Activated CD4-positive, CD25-positive, alpha-beta regulatory T cell treated with anti-CD3 and anti-CD28 coated beads, Interleukin-2, amount 50 U/mL, for 16 hours (primary cell): ENCODE measurements around the gene GSK3B.

Source experiments
- DNase-seq: peaks from one replicate; pipeline ENCODE4 v3.0.0-alpha.2; 2020; ENCODE audit warnings: low read depth, low spot score

GSK3B gene

GRCh38 chr3:120093911-120094775 is at the start of gene GSK3B:
TSS of gene GSK3B (minus strand) at chr3:120094447. CDS start at chr3:120093434, 1,013 bp downstream.
- DNase-seq = peak; percentile 99

DNA sequence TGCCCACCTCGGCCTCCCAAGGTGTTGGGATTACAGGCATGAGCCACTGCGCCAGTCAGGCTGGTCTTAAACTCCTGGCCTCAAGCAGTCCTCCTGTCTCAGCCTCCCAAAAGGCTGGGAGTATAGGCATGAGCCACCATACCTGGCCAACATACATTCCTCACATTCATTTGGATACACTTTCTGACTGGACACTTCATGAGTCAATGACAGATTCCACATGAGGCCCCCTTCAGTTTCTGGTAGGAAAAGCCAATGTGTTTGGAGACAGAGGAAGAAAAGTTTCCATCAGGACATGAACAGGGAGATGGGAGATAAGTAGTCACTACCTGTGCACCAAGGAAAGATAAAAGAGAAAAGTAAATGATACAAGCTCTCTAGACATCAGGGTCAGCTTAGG is 49.4 kb upstream of the GSK3B start:
- DNase-seq = no peak

- DNase-seq = no peak
These were observed 48.0 kb upstream of the GSK3B start for GRCh38 chr3:120142236-120142635.

- no peak for DNase-seq
These were observed 46.0 kb upstream of the GSK3B start for GRCh38 chr3:120140098-120140742.

DNA sequence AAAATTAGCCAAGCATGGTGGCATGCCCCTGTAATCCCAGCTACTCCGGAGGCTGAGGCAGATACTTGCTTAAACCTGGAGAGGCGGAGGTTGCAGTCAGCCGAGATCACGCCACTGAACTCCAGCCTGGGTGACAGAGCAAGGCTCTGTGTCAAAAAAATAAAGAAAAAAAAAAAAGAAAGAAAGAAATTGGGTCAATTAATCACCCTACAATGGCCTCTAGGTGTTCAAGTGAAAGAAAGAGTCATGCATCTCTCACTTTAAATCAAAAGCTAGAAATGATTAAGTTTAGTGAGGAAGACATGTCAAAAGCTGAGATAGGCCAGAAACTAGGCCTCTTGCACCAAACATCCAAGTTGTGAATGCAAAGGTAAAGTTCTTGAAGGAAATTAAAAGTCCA is 44.9 kb upstream of the GSK3B start:
- DNase-seq = no peak

DNA sequence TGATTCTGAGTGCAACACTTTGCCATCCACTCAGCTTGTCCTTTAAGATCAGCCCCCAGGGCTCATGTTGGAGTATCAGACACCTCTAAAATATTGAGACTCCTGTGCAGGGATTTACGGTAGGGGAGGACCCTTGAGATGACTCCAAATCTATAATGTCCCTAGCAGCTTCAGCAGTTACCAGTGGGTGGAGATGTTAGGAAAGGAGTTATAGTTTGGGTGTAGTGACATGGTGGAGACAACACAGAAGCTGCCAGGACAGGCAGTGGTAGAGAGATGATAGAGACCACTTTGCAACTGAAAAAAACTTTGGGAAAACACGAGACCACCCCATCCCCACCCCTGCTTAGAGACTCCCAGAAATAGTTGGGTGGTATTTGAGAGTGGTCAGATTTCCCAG is 43.3 kb upstream of the GSK3B start:
- DNase-seq = no peak

GRCh38 chr3:120130656-120131055 is 36.4 kb upstream of the GSK3B start:
- DNase-seq = no peak

- no peak for DNase-seq
These were observed 35.7 kb upstream of the GSK3B start for GRCh38 chr3:120129718-120130513.

DNA sequence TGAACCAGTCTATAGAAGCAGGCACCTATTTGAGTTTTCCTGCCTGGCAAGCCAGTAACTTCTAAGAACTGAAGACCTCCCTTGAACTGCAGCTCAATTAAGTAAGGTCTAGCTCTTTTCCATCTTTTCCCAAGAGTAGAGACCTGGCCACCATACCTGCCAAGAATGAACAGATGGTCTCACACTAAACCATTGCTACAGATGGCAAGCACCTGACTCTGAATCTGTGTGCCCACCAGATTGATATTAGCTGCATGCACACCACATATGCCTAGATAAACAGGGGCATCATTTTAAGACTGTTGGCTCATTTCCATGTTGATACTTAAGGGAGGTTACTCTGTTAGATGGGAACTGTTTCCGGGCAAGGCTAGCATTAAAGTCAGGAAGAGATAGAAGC is 34.8 kb upstream of the GSK3B start:
- no peak for DNase-seq

GRCh38 chr3:120125992-120126391 is 31.7 kb upstream of the GSK3B start:
- no peak for DNase-seq

- no peak for DNase-seq
These were observed 25.7 kb upstream of the GSK3B start for GRCh38 chr3:120119846-120120510.

GRCh38 chr3:120114981-120115380 is 20.7 kb upstream of the GSK3B start:
- no peak for DNase-seq

DNA sequence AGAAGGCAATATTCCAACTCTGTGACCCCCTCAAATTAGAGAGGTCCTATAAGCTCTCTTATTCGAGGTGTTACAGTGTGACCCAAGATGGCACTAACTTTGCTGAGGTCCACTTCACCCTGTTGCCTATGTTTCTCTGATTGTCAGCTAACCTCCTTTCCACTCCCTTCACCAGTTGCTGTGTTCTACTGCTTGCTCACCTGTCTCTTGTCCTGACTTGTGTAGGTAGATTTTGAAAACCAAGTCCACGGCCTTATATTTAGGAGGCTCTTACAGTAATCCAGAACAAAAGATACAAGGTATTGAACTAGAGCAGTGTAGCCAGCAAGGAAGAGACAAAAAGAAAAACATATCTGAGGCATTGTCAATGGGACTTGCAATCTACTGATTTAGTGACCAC is 20.1 kb upstream of the GSK3B start:
- DNase-seq = no peak

- DNase-seq = no peak
These were observed 19.2 kb upstream of the GSK3B start for GRCh38 chr3:120113128-120114116.

GRCh38 chr3:120111898-120112297 is 17.7 kb upstream of the GSK3B start:
- no peak for DNase-seq

GRCh38 chr3:120103276-120103675 is 9.0 kb upstream of the GSK3B start:
- DNase-seq = no peak

DNA sequence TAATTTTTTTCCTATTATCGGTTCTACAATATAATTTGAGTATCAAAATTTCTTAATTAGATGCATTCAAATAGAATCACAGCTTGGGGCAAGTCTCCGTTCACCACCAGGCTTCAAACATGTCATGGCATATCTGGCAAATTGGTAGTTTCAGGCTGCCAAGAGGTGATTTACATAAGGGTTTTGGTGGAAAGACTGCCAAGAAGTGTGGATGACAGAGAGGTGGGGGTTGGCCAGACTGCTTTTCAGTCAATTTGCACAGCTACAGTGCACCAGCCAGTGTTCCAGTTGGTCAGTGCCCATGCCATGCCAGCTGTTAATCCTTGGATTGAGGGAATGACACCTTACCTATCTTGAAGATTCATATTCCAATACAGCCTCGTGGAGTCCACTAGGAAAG is 8.4 kb upstream of the GSK3B start:
- DNase-seq = no peak

DNA sequence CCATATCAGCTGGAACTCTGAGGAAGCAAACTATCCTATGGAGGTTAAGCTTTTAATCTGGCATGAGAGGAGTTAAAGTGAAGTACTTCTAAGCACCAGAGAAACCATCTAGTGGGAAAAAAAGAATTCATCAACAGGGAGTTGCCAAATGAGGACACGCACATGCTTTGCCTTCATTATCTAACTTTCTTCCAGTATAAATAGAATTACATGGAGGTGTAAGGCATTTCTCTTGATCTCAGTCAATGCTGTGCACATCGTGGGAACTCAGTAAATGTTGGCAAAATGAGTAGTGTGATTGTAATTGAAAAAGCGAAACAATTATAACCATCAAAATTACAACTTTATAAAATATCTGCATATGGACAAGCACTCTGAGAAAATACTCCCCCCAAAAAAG is 8.0 kb upstream of the GSK3B start:
- no peak for DNase-seq

- no peak for DNase-seq
These were observed 7.4 kb upstream of the GSK3B start for GRCh38 chr3:120101624-120102023.

DNA sequence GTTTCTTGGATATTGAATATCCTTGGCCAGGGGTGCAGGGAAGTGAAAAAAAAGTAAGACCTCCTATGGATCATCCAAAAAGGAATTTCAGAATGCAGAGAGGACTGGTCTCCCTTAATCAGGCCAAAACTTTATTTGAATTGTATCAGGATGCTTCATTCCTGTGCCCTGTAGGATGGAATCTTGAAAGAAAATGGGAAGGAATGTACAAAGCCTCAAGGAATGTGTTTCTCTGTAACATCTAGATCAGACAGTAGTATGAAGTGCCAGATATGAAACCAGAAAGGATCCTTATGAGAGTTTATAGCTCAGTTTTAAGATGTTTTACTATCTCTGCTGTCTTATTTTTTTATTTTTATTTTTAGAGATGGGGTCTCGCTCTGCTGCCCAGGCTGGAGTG is 6.5 kb upstream of the GSK3B start:
- no peak for DNase-seq

DNA sequence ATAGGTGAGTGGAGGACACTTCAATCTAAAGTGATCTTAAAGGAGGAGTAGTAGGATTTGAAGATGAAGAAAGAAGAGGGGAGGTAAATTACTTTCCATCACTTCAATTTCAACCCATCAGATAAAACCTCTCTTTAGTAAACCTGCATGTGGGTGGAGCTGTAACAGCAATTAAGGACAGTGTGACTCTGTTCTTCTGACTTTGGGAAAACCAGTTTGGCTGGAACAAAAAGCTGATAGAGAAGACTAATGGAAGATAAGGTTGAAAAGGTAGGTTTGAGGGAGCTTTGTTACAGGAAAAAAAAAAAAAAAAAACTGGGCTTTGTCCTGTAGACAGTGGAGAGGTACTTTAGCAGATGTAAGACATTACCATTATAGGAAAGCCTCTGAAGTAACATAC is 4.5 kb upstream of the GSK3B start:
- no peak for DNase-seq
